ENCODE results near the gene CENPS. TPM values are rescaled to one million over a fixed set of nuclear protein-coding genes. Genes with fewer than 3 reads are reported as not detected.
"Not testable (repeated sequence)": the region's sequence is repeated elsewhere in the genome, so short reads cannot be mapped to it uniquely, and the experiment has no call there.

The CENPS gene
- total RNA-seq, 1 donor from 2014 or later = 15.2 TPM

DNA sequence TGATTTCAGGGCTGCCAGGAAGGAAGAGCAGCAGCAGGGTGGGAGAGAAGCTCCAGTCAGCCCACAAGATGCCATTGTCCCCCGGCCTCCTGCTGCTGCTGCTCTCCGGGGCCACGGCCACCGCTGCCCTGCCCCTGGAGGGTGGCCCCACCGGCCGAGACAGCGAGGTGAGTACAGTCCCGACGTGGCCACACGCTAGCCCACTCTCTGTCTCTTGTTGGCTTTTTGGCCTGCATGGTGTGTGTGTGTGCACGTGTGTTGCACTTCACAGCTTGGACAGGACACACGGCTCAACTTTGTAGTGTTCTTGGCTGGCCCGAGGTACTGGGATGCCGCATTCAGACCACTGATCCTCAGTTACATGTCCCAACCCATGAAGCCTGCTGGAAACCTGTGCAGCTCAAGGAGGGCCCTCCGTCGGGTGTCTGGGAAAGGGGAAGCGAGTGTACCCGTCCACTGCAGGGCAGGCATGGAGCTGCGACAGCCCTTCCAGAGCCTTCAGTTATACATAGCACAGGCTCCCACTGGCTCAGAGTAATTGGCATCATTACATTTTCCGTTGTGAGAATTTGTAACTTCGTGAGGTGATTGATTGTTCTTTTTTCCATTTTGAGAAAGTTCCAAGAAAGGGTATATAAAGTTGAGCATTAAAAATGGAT is 20.1 kb downstream of the CENPS start:
- no peak for DNase-seq
- TF ChIP-seq, protein P1, sequence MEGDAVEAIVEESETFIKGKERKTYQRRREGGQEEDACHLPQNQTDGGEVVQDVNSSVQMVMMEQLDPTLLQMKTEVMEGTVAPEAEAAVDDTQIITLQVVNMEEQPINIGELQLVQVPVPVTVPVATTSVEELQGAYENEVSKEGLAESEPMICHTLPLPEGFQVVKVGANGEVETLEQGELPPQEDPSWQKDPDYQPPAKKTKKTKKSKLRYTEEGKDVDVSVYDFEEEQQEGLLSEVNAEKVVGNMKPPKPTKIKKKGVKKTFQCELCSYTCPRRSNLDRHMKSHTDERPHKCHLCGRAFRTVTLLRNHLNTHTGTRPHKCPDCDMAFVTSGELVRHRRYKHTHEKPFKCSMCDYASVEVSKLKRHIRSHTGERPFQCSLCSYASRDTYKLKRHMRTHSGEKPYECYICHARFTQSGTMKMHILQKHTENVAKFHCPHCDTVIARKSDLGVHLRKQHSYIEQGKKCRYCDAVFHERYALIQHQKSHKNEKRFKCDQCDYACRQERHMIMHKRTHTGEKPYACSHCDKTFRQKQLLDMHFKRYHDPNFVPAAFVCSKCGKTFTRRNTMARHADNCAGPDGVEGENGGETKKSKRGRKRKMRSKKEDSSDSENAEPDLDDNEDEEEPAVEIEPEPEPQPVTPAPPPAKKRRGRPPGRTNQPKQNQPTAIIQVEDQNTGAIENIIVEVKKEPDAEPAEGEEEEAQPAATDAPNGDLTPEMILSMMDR (IDR thresholded peaks at IDR 0.05) = no peak
- no peak for ATAC-seq (ENCODE audit: low read depth)
- Mint-ChIP-seq H3K4me1 (no peaks in the 10 kb centered on the region), H3K9me3 (no peaks in the 10 kb centered on the region), H3K36me3 (ENCODE audit: low read depth) (no peaks in the 10 kb centered on the region), H3K4me3 (no peak overlapping the region), H3K27me3 (no peaks in the 10 kb centered on the region), H3K27ac (no peak overlapping the region)
- POLR2A ChIA-PET = no interaction called here
- CTCF ChIA-PET = no interaction called here
- intact Hi-C loops (cut with micrococcal nuclease) = no loop called here

DNA sequence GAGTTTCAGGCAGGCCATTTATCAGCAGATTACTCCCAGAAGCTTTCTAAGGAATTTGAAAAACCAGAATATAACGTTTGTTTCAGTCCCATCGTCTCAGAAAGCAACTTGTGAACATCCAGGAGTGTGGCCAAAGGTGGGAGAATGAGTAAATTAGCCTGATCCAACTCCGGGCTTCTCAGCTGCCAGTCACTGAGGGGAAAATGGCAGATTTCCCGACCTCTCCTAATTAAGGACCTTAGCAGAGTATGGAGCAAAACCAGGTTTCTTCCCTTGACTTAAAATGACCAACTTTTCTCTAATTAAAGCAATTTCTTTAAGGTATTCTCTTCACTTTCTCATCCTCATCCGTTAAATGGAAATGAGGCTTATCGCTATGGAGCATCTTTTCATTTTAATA is 20.6 kb downstream of the CENPS start:
- Mint-ChIP-seq H3K9me3 (no peaks in the 10 kb centered on the region), H3K4me1 (no peaks in the 10 kb centered on the region), H3K4me3 (no peak overlapping the region), H3K36me3 (ENCODE audit: low read depth) (no peaks in the 10 kb centered on the region), H3K27me3 (no peaks in the 10 kb centered on the region), H3K27ac (no peak overlapping the region)
- DNase-seq (no peak), ATAC-seq (ENCODE audit: low read depth) (no peak)
- ChIA-PET POLR2A (no interaction called here), CTCF (no interaction called here)
- intact Hi-C loops (cut with micrococcal nuclease) = no loop called here
- TF ChIP-seq, protein P1 (IDR thresholded peaks at IDR 0.05) = no peak

DNA sequence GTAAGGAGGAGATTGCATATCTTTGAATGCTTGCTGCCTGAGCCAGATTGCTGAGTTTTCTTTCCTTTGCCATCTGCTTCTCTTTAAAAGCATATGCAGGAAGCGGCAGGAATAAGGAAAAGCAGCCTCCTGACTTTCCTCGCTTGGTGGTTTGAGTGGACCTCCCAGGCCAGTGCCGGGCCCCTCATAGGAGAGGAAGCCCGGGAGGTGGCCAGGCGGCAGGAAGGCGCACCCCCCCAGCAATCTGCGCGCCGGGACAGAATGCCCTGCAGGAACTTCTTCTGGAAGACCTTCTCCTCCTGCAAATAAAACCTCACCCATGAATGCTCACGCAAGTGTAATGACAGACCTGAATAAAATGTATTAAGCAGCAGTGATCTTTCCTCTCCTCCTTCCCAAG is 21.1 kb downstream of the CENPS start:
- no peaks in the 10 kb centered on the region for H3K9me3 Mint-ChIP-seq
- CTCF ChIA-PET = no interaction called here
- no peak overlapping the region for H3K4me3 Mint-ChIP-seq
- H3K36me3 Mint-ChIP-seq (ENCODE audit: low read depth) = peaks cover 3% of the 10 kb centered on the region
- DNase-seq (no peak), ATAC-seq (ENCODE audit: low read depth) (no peak)
- no peaks in the 10 kb centered on the region for H3K4me1 Mint-ChIP-seq
- TF ChIP-seq, protein P1 (IDR thresholded peaks at IDR 0.05) = no peak
- no peaks in the 10 kb centered on the region for H3K27me3 Mint-ChIP-seq
- intact Hi-C loops (cut with micrococcal nuclease) = no loop called here
- POLR2A ChIA-PET = no interaction called here
- H3K27ac Mint-ChIP-seq = no peak overlapping the region

DNA sequence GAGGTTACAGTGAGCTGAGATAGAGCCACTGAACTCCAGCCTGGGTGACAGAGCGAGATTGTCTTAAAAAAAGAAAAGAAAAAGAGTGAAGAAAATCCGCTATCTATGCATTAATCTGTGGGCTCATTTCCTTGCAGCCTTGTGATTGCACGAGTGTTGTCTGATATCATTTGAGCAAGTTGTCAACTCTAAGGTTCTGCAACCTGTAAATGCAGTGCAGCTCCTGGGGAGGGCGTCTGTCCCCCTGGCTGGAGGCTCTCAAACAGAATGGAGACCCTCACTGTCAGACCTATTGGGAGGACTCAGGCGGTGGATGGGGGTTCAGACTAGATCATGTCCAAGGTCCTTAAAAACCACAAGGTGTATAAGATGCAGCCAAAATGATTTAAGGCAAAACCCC is 25.8 kb downstream of the CENPS start:
- intact Hi-C loops (cut with micrococcal nuclease) = no loop called here
- POLR2A ChIA-PET = interaction anchor here (0.6 to 0.7 kb wide), 2 partner anchors 47 to 701 kb away, joined by 4 to 6 read pairs; no protein-coding TSS in a partner anchor

DNA sequence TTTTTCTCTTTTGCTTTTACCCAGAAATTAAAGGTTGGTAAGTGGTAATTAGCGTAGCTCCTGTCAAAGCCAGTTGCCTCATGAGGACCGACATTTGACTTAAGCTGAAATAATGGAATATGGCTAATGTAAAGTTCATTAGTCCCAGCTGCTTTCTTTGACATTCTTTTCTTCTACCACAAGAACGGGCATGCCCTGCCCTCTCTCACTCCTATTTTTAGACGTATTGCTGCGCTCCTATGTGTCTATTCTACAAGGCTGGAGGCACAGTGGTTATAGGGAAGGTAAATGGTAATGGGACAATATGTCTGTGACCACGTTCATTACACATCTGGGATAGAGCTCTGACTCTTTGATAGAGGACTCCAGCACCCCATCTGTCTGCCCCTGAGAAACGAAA is 26.4 kb downstream of the CENPS start:
- H3K27me3 Mint-ChIP-seq = no peaks in the 10 kb centered on the region
- H3K36me3 Mint-ChIP-seq (ENCODE audit: low read depth) = peaks cover 27% of the 10 kb centered on the region
- H3K27ac Mint-ChIP-seq = no peak overlapping the region
- CTCF ChIA-PET = interaction anchor here (1.7 kb wide), 1 partner anchor 38 kb away, joined by 5 read pairs; no protein-coding TSS in a partner anchor
- no peaks in the 10 kb centered on the region for H3K4me1 Mint-ChIP-seq
- POLR2A ChIA-PET = interaction anchor here (0.6 kb wide), 1 partner anchor 47 kb away, joined by 4 read pairs; no protein-coding TSS in a partner anchor
- no peak for ATAC-seq (ENCODE audit: low read depth)
- no peak overlapping the region for H3K4me3 Mint-ChIP-seq
- TF ChIP-seq, protein P1 (IDR thresholded peaks at IDR 0.05) = no peak
- intact Hi-C loops (cut with micrococcal nuclease) = no loop called here
- DNase-seq = no peak
- no peaks in the 10 kb centered on the region for H3K9me3 Mint-ChIP-seq

More for the DNA sequence above, 25.8 kb downstream of the CENPS start:
- no peaks in the 10 kb centered on the region for H3K4me1 Mint-ChIP-seq
- TF ChIP-seq, protein P1 (IDR thresholded peaks at IDR 0.05) = no peak
- CTCF ChIA-PET = interaction anchor here (0.7 kb wide), 1 partner anchor 51 kb away, joined by 3 read pairs; no protein-coding TSS in a partner anchor
- H3K36me3 Mint-ChIP-seq (ENCODE audit: low read depth) = peaks cover 21% of the 10 kb centered on the region
- no peak overlapping the region for H3K27ac Mint-ChIP-seq
- DNase-seq = no peak
- H3K9me3 Mint-ChIP-seq = no peaks in the 10 kb centered on the region
- H3K4me3 Mint-ChIP-seq = no peak overlapping the region
- ATAC-seq (ENCODE audit: low read depth) = no peak
- no peaks in the 10 kb centered on the region for H3K27me3 Mint-ChIP-seq

DNA sequence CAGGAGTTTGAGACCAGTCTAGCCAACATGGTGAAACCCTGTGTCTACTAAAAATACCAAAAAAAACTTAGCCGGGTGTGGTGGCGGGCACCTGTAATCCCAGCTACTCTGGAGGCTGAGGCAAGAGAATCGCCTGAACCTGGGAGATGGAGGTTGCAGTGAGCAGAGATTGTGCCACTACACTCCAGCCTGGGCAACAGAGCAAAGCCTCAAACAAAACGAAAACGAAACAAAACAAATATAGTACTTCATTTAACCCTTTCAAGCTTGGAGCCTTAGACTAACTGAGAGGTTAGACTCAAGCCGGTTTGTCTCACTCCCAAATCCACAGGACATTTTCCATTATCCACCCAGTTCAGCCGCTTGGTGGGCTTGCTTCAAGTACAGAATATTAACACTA is 27.2 kb downstream of the CENPS start:
- ATAC-seq (ENCODE audit: low read depth); H3K27ac Mint-ChIP-seq; DNase-seq; H3K4me3 Mint-ChIP-seq; H3K9me3 Mint-ChIP-seq; H3K27me3 Mint-ChIP-seq; H3K4me1 Mint-ChIP-seq; intact Hi-C loops (cut with micrococcal nuclease); POLR2A ChIA-PET: not testable (repeated sequence)
- CTCF ChIA-PET = interaction anchor here (1.7 kb wide), 1 partner anchor 38 kb away, joined by 5 read pairs; no protein-coding TSS in a partner anchor
- H3K36me3 Mint-ChIP-seq (ENCODE audit: low read depth) = peaks cover 35% of the 10 kb centered on the region
